SU-DHL-6 (cell line): Measurements from ENCODE around the gene RHEB.

Experiments used
- CTCF ChIP-seq: fragments of 200-600 bp; sonication (generic); IDR thresholded peaks from one replicate; pipeline ENCODE4 v1.5.1; 2017; ENCODE audit warnings: antibody characterized with exemption, mild to moderate bottlenecking, low read length, moderate library complexity; ENCODE audit not compliant: insufficient read depth, poor library complexity, severe bottlenecking
- EZH2phosphoT487 ChIP-seq: fragments of 200-600 bp; sonication (generic), shearing (Covaris generic); conservative IDR thresholded peaks from 2 replicates; pipeline ENCODE4 v1.6.1; 2018; ENCODE audit warnings: mild to moderate bottlenecking, antibody characterized with exemption, low read length, moderate library complexity, mixed read lengths

DNA sequence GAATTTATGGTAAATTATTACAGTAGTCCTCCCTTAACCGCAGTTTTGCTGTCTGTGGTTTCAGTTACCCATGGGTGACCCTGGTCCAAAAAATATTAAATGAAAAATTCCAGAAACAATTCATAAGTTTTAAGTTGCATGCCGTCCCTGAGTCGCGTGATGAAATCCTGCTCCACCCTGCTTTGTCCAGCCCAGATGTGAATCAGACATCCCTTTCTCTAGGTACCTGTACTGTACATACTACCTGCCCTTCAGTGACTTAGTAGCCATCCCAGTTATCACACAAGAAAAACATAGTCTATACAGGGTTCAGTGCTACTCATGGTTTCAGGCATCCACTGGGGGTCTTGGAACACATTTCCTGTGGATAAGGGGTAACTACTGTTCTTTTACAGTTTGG lies 20.5 kb upstream of the RHEB start:
- no peak for TF ChIP-seq CTCF
- TF ChIP-seq EZH2phosphoT487: no peak
